GM18858 (cell line): ENCODE data around the gene CNN2.

Source experiments
- ATAC-seq: cut with Tn5 transposase; IDR thresholded peaks from one replicate; pipeline ENCODE4 v1.9.1; 2021; ENCODE audit not compliant: unreplicated experiment

Gene CNN2

DNA sequence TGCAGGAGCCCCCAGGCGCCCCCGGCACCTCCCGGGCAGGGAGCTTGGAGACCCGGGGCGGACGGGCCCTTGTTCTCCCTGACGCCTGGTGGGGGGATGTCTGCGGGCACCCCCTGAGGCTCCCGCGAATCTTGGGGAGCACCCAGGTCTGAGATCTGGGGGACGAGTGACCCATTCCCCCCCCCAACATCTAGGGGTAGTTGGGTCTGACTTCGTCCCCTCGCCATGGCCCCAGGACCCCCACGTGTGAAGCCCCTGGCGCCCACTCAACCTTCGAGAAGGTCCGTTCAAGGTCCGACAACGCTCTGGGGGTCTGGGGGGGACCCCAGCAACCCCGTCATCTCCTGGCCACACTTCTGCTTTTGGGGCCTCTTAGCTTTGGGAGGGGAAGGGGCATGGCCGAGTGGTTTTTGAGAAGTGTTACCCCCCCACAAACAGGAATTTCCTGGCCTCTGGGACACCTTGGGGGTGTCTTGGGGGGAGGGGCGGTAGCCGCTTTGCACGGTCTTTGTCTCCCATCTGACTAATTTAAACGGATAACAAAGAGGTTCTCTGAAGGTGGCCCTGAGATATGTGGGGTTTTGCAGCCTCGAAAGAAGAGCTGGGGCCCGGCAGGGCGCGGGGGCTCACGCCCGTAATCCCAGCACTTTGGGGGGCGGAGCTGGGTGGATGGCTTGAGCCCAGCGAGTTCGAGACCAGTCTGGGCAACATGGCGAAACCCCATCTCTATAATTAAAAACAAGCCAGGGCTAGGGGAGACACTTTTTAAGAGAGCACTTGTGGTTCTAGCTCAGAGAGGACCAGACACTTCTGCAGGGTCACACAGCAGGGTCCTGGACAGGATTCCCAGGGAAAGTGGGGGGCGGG is 608 bp downstream of the CNN2 start:
- no peak for ATAC-seq

DNA sequence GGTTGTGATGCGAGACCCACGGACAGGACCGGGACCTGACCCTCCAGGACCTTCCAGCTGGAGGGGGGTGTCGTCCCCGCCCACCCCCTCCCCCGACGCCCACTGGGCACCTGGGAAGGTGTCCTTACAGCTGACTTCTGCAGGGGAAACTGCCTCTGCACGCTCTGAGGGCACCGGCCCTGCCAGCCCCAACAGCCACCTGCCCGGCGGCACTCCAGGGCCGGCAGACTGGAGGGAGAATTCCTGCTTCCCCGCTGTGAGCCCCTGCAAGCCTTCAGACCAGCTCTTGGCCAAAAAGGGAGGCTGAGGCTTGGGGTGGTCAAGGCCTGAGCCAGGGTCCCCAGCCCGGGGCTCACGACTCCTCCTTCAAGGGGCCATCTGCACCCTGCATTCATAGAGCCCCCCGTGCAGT is 1.2 kb downstream of the CNN2 start:
- ATAC-seq = no peak

DNA sequence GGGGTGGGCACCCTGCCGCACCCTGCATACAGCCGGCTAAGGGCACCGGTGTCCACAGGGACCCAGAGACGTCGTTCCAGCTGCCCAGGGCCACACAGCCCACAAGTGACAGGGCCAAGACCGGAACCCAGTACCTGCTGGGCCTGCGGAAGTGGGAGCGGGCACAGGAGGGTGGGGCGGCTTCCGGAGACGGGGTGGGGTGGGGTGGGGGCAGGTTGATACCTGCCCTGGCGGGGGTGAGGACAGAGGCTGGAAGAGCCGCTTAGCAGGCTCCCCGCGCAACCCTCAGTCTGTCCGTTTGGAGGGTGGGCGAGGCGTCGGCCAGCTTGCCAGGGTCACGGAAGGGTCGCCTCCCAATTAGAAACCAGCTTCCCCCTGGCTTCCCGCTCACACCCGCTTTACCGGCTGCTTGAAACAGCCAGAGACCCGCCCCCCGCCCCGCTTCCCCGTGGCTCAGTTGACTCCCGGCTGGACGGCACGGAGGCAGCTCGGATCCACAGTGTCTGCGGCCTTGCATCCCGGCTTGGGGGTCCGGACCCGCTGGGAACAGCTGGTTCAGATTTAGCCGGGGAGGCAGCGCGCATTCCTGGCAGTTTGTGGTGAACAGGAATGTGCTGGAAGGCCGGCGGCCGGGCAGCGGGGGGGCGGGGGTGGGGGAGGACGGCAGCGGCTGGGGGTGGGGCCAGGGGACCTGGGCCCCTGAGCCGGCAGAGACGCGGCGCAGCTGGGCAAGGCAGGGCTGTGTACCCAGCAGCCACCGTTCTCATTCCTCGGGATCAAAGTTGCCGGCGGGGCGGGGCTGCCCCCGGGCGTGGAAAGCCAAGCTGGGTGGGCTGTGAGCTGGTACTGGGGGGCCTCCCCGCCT is 1.9 kb downstream of the CNN2 start:
- ATAC-seq = no peak

DNA sequence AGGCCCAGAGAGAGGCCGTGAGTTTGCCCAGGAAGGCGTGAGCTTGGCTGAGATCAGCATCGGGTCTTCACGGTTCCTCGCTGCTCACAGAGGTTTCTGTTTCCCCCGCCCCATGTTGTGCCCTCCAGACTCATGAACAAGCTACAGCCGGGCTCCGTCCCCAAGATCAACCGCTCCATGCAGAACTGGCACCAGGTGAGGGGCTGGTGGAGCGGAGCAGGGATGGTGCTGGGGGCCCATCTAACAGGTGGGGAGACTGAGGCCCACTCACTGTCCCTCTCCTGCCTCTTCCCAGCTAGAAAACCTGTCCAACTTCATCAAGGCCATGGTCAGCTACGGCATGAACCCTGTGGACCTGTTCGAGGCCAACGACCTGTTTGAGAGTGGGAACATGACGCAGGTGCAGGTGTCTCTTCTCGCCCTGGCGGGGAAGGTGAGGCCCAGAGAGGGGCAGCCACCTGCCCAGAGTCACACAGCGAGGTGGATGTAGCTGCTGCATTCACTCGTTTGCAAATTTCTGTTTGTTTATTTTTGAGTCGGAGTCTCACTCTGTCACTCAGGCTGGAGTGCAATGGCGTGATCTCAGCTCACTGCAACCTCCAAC is 6.0 kb downstream of the CNN2 start:
- ATAC-seq = no peak

DNA sequence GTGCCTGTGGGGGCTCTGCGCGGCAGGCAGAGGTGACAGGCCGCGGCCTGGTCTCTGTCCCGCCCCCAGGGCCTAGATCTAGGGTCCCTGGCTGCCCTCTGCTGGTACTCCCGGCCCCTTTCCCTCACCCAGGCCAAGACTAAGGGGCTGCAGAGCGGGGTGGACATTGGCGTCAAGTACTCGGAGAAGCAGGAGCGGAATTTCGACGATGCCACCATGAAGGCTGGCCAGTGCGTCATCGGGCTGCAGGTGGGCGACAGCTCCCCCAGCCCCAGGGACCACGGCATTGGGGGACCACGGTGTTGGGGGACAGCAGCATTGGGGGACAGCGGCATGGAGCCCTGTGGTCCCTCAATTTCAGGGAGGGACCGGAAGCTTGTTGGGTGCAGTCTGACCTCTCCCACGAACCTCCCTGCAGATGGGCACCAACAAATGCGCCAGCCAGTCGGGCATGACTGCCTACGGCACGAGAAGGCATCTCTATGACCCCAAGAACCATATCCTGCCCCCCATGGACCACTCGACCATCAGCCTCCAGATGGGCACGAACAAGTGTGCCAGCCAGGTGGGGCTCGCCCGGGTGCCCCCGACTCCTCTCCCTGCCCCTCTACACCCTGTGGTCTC is 9.7 kb downstream of the CNN2 start:
- no peak for ATAC-seq

DNA sequence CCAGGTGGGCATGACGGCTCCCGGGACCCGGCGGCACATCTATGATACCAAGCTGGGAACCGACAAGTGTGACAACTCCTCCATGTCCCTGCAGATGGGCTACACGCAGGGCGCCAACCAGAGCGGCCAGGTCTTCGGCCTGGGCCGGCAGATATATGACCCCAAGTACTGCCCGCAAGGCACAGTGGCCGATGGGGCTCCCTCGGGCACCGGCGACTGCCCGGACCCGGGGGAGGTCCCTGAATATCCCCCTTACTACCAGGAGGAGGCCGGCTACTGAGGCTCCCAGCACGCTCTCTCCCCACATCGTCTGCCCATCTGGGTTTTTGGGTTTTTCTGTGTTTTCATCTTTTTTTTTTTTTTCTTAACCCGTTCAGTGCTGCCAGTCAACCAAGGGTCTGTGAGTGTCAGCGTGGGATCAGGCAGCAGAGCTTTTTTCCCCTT is 11.2 kb downstream of the CNN2 start:
- no peak for ATAC-seq

DNA sequence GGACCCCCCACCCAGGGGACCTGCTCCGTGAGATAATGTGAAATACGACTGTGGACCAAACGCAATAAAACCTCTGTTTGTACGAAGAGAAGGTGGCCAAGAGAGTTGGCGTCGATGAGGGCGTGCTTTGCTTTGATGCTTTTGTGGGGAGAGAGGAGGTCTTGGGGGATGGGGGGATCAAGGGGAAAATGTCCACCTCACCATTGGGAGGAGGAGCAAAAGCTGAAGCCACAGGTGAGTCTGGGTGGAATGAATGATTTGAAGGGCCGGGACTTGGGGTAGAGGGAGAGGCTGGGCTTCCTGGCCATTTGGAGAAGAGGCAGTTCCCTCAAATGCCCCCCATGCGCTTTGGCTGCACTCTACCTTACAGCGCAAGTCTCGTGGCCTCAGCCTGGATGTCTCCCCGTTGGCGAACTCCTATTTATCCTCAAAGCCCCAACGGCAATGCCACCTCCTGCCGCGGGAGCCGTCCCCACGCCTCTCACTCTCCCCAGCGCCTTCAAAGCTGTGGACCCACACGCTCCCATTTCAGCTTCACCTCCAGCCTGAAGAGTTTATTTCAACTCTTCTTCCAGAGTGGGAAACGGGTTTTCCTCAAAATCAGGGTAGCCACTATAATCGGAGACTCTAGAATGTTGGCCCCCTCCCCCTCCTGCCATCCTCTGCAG is 12.7 kb downstream of the CNN2 start:
- ATAC-seq = no peak

DNA sequence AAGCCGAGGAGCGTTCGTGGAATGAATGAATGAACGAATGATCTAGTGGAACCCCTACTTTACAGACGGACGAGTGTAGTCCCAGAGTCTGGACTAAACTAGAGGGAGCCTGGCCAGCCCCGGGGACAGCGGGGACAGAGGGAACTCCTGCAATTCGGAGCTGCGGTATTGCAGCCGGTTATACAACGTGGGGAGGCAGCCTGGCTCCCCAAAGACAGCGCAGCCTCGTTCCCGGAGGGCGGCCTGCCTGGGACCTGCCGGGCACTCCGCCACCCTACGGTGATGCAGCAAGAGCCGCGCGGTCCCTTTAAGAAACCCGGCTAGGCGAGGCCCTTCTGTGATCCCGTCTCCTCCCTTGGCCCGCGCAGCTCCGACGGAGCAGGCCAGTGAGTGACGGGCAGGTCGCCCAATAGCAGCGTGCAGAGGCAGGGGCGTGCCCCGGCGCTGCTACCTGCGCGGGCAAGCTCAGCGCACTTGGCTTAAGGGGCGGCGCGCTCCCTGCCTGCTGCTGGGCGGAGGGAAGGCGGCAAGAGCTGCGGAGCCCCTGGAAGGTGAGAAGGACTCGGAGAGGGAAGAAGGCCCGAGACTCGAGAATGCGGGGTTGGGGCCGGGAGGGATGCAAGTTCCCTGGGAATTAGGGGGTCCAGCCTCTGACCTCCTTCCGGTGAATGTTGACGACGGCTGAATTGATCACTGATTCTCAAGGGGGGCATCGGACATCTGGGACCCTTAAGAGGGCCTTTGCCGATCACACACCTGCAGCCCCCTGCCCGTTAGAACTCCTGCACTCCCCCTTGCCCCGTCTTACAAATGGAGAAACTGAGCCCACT is 13.5 kb downstream of the CNN2 start, which contains the start of gene ABCA7:
ABCA7 (plus strand) TSS at position 462 of the 830 bp plus-strand sequence. CDS start 1,255 bp downstream, outside the sequence.
- ATAC-seq = peak; percentile 65

DNA sequence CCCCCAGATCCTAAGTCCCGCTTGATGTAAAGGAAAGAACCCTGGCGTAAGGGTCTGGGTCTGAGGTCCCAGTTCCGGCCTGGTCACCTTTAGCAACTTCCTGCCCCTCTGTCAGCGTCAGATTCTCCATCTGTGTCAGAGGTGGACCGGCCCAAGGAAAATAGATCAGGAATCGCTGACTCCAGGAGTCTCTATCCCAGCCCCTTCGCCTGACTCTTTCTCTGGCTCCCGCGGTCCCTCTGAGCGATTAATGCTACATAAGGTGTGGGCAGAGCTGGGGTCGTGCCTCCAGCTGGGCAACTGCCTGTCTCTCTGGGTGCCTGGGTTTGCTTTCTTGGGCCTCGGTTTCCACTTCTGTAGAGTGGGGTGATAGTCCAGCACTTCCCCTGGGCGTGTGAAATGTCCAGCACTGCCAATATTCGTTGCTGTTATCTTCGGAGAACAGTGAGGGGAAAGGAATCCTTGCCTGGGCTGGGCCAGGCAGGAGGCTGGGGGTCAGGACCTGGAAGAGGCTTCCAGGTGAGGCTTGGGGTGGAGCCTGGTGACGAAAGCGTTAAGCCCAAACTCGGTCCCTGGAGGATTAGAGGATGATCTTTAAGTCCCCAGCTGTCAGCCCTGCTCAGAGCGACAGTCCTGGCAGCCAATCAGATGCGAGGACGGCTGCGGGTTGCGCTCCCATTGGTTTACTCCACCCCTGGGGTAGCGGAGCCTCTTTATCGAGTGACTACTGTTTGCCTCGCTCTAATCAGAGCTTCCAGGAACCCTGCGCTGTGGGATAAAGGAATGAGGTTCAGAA is 14.3 kb downstream of the CNN2 start:
- ATAC-seq = peak; percentile 28

DNA sequence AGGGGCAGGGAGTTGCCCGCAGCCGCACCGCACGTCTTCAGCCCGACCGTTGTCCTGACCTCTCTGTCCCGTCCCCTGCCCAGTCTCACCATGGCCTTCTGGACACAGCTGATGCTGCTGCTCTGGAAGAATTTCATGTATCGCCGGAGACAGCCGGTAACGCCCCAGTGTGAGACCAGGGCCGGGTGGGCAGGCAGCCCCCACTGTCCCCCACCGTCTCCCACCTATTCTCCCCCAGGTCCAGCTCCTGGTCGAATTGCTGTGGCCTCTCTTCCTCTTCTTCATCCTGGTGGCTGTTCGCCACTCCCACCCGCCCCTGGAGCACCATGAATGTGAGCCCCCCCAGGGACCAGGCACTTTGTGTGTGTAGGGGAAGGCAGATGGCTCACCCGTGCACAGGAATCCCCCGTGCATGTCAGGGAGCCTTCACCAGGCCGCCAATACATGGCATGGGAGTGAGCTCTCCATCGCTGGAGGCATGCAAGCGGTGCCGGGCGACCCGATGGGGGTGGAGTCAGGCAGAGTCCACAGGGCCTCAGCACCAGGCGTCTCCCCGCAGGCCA is 14.9 kb downstream of the CNN2 start:
- ATAC-seq = no peak

DNA sequence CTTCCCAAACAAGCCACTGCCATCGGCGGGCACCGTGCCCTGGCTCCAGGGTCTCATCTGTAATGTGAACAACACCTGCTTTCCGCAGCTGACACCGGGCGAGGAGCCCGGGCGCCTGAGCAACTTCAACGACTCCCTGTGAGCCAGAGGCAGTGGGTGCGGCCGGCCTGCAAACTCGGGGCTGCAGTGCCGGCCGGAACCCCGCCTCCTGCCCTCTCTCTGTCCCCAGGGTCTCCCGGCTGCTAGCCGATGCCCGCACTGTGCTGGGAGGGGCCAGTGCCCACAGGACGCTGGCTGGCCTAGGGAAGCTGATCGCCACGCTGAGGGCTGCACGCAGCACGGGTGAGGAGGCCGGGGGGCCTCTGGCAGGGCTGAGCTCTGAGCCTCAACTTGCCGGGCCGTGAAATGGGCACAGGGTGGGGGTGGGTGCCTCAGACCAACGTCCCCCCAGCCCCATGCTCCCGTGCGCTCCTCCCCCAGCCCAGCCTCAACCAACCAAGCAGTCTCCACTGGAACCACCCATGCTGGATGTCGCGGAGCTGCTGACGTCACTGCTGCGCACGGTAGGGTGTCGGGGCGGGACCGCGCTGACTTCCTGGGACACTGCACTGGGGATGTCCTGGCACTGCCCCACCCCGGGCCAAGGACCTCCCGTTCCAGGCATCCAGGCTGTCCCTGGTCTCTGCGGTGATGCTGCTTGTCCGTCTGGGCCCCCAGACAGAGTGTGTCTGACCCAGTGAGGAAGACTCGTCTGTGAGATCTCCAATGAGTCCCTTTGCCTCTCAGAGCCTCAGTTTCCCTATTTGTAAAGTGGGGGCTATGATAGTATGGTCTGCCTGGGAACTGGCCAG is 15.7 kb downstream of the CNN2 start:
- ATAC-seq = no peak

DNA sequence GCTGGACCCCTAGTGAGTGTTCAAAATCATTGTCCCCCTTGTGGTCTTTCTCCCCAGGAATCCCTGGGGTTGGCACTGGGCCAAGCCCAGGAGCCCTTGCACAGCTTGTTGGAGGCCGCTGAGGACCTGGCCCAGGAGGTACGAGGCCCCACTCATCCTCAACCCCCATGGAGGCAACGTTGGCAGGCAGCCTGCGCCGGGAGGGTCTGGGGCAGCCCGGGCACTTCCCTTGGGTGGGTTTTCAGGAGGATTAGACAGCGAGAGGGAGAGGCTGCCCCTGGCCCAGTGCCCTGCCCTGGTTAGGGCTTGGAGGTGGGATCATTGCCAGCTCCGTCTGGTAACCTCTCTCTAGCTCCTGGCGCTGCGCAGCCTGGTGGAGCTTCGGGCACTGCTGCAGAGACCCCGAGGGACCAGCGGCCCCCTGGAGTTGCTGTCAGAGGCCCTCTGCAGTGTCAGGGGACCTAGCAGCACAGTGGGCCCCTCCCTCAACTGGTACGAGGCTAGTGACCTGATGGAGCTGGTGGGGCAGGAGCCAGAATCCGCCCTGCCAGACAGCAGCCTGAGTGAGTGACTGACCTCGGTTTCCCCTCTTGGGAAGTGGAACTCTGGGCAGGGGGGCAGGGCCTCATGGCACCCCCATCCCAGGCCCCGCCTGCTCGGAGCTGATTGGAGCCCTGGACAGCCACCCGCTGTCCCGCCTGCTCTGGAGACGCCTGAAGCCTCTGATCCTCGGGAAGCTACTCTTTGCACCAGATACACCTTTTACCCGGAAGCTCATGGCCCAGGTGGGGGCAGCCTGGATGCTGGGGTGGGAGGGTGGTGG is 16.5 kb downstream of the CNN2 start:
- ATAC-seq = no peak

DNA sequence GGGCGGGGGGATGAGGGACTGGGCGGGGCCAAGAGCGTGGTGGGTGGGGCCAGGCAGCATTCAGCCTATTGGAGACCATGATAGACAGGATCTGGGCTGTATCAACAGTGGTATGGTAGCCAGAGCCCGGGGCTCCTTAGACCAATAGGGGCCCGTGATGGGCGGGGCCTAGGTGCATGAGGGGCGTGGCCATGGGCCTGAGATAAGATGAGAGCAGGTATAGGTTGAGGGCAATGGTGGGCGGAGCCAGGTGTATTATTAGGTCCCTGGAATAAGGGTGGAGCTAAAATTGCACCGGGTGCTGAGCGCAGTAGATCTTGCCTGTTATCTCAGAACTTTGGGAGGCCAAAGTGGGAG is 18.8 kb downstream of the CNN2 start:
- ATAC-seq = no peak

DNA sequence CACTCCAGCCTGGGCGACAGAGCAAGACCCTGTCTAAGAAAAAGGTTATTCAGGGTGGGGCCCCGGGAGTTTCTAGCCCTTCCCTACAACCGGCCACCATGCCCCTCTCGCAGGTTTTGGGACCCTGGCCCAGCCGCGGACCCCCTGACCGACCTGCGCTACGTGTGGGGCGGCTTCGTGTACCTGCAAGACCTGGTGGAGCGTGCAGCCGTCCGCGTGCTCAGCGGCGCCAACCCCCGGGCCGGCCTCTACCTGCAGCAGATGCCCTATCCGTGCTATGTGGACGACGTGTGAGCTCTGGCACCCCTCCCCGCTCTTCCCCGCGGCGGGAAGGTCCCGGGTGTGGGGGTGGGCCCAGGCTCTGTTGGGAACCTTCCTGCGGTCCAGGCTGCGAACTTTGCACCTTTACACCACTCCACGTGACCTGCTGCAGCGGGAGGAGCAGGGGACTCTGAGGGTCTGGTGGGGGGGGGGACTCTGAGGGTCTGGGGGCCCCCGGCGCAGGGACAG is 19.8 kb downstream of the CNN2 start:
- no peak for ATAC-seq

DNA sequence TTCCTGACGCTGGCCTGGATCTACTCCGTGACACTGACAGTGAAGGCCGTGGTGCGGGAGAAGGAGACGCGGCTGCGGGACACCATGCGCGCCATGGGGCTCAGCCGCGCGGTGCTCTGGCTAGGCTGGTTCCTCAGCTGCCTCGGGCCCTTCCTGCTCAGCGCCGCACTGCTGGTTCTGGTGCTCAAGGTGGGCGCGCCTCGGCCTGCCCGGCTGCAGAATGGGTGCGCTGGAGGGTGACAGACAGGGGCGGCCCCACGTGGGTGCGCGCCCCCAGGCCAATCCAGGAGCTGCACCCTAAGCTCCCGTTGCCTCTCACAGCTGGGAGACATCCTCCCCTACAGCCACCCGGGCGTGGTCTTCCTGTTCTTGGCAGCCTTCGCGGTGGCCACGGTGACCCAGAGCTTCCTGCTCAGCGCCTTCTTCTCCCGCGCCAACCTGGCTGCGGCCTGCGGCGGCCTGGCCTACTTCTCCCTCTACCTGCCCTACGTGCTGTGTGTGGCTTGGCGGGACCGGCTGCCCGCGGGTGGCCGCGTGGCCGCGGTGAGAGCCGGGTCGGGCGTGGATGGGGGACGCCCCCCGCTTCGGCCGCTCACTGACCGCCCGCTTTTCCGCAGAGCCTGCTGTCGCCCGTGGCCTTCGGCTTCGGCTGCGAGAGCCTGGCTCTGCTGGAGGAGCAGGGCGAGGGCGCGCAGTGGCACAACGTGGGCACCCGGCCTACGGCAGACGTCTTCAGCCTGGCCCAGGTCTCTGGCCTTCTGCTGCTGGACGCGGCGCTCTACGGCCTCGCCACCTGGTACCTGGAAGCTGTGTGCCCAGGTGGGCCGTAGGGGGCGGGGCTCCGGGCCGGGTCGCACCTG is 20.7 kb downstream of the CNN2 start:
- ATAC-seq = no peak

DNA sequence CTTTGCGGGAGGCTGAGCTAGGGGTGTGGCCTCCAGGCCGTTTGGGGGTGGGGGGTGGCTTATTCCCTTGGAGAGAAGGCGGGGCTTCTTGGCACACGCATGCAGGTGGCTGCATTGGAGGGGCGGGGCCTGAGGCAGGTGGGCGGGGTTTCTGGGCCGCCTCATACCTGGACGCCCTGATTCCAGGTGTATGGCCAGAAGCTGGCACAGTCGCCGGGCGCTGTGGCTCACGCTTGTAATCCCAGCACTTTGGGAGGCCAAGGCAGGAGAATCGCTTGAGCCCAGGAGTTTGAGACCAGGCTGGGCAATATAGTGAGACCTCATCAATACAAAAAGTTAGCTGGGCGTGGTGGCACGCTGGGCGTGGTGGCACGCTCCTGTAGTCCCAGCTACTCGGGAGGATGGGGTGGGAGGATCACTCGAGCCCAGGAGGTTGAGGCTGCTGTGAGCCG is 21.3 kb downstream of the CNN2 start:
- no peak for ATAC-seq
